HG03159 (cell line): ENCODE measurements around the gene S100G.

Experiments
- ATAC-seq: cut with Tn5 transposase; IDR thresholded peaks from one replicate; pipeline ENCODE4 v1.9.1; 2021; ENCODE audit warnings: mild to moderate bottlenecking, moderate library complexity; ENCODE audit not compliant: unreplicated experiment

The S100G gene

GRCh38 chrX:16646366-16647138, 3.4 kb upstream of the S100G start:
- ATAC-seq = no peak

DNA sequence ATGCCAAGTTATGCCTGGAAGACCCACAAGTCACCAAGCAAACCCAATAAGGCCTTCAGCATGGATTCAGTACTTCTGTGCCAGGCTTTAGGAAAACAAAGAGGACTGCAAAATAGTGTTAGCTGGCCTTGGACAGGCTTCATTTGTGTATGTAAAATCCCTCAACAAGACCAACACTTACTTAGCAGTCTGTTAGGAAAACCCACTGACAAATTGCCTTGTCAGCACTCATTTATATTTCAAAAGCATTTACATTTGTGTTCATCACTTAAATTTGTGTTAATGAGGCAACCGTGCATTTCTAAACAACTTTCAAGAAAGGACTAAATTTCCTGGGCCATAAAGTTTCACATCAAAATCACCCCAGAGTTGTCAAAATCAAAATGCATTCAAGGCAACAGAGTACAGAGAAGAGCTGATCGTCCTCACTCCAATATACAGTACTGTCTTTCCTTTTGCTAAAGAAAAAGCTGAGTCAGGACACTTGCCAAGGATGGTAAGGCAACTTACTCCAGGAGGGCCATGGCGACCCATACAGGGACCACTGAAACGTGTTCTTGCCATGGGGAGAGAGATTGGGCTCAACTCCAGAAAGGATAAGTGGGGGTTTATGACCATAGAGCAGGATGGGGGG, 1.6 kb downstream of the S100G start:
- no peak for ATAC-seq

DNA sequence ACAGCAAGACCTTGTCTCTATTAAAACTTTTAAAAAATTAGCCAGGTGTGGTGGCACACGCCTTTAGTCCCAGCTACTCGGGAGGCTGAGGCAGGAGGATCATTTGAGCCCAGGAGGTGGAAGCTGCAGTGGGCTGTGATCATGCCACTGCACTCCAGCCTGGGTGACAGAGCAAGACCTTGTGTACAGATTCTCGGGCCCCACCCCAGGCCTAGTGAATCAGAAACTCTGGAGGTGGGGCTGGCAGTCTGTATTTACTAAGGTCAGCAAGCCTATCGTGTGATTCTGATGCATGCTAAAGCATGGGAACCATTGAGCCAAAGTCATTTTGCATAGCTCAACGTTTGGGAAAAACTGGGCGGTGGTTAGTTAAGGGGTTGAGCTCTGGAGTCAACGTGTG, 3.5 kb downstream of the S100G start:
- ATAC-seq = no peak

DNA sequence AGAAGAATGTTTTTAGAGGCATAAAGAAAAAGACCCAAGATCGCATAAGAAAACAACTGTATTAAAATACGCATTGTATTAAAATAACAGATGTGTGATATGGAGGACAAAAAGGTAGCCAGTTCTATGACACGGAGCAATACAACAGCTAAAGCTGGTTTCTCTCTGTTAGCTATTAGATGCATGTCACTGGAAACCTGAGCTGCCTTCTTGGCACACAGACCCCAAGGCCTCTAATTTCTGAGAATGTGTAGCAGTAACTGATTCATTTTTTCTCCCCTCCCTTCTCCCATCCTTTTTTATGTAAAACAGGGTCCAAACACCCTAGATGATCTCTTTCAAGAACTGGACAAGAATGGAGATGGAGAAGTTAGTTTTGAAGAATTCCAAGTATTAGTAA, 4.1 kb downstream of the S100G start:
- no peak for ATAC-seq

- ATAC-seq = no peak
Measured at GRCh38 chrX:16658284-16658683, 8.3 kb downstream of the S100G start.

DNA sequence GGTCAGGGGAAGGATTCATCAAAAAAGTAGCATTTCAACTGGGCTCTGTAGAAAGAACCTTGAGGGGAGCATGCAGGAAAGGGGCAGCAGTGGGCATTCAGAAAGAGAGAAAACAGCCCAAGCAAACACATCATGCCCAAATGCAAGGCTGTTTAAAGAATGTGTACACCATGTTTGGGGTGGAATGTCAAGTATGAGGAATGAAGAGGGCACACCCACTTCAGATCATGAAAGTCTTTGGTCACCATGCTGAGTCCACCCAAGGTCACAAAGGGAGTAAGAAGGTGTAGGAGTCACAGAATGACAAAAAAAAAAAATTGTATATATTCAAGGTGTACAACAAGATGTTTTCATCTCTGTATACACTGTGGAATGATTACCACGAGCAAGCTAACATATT, 9.4 kb downstream of the S100G start:
- no peak for ATAC-seq

- no peak for ATAC-seq
Measured at GRCh38 chrX:16661495-16661894, 11.5 kb downstream of the S100G start.

DNA sequence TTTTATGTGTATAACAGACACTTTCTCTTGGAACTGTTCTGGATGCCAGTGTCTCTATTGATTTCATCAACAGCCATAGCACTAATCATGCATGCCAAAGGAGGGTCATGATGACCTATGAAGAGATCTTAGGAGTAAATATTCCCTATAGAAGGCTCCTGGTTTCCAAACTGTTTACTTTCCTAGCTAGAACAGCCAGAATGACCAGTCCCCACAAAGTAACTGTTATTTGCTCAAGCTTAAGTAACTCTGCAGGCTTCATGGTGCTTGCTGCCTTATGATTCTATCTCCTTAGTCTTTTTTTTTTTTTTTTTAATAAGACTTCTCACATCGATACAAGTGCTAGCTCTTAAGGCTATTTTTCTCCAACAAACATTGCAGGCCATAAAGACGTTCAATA, 12.4 kb downstream of the S100G start:
- no peak for ATAC-seq

- no peak for ATAC-seq
Measured at GRCh38 chrX:16664074-16664473, 14.1 kb downstream of the S100G start.

GRCh38 chrX:16664626-16665025, 14.7 kb downstream of the S100G start:
- ATAC-seq = no peak

DNA sequence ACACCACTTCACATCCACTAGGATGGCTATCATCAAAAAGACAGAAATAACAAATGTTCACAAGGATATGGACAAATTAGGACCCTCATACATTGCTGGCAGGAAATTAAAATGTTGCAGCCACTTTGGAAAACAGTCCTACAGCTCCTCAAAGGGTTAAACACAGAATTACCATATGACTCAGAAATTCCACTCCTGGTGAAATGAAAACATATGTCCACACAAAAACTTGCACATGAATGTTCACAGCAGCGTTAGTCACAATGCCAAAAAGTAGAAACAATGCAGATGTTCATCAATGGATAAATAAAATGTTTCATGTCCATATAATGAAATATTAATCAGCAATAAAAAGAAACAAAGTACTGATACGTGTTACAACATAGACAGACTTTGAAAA, 15.1 kb downstream of the S100G start:
- ATAC-seq = no peak

DNA sequence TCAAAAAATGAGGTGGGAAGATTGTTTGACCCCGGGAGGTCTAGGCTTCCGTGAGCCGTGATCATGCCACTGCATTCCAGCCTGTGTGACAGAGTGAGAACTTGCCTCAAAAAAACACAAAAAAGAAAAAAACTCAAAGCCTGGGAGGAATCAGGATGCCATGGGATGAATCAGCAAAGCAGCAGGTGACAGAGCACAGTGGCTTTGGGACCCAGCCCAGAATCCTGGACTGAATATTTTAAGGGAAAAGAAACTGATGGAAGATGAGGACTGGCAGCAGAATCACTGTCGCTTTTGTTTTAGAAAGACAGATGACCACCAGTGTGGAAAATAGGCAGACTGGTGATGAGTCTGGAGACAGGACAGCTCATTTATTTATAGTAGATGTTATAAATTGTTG, 16.6 kb downstream of the S100G start:
- ATAC-seq = no peak

DNA sequence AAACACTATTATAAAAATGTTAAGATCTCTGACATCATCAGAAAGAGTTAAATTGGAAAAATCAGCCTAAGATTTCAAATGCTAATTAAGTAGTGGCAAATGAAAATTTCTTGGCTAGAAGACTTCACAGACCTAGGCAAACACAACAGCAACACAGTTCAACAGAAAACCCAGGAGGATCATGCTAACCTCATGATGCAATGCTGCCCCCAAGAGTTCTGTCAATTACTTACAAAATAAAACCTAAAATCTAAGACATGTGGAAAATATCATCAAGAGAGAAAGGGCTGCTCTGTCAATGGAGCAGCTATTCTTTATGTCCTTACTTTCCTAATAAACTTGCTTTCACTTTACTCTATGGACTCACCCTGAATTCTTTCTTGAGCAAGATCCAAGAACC, 21.0 kb downstream of the S100G start:
- ATAC-seq = no peak

GRCh38 chrX:16678689-16679088, 28.7 kb downstream of the S100G start:
- ATAC-seq = no peak

GRCh38 chrX:16683007-16683664, 33.2 kb downstream of the S100G start:
- no peak for ATAC-seq

- no peak for ATAC-seq
Measured at GRCh38 chrX:16687514-16687913, 37.6 kb downstream of the S100G start.

DNA sequence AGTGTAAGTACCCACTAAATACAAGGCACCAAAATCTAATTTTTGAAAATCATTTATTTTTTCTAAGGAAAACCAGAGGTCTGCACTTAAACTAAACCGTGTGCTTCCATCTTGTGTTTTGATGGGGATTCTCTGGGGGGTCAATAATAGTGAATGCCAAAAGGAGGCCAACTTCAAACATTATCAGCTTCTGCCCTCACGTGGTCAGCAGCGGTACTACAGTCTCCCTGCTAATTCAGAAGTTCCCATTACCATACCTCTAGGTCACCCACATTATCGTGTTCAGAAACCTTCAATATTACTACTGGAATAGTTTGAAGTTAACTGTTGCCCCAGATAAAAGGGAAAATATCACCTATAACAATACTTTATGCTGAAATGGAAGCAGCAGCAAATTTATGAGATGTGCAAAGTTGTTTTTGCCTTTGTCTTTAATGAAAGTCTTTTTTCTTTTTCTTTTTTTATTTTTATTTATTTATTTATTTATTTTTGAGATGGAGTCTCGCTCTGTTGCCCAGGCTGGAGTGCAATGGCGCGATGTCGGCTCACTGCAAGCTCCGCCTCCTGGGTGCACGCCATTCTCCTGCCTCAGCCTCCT, 45.2 kb downstream of the S100G start:
- peak; percentile 70 for ATAC-seq

- no peak for ATAC-seq
Measured at GRCh38 chrX:16696956-16697355, 47.0 kb downstream of the S100G start.

DNA sequence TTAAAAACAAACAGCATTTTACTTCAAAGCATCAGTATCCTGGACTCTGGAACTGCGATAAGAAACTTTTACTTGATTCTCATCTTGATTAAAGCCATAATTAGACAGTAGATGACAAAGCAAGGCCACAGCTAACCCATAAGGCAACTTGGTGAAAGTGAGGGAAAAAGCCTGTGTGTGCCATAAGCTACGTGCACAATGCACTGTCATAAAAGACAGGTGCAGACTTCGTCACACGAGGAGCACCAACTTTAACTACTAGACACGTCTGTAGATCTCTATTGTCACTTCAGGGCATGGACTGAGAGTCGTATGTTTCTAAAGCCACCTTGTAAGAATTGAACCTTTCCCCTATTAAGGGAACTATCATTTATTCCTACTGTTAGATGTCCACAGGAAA, 49.4 kb downstream of the S100G start:
- no peak for ATAC-seq

- no peak for ATAC-seq
Measured at GRCh38 chrX:16700734-16701133, 50.8 kb downstream of the S100G start.

DNA sequence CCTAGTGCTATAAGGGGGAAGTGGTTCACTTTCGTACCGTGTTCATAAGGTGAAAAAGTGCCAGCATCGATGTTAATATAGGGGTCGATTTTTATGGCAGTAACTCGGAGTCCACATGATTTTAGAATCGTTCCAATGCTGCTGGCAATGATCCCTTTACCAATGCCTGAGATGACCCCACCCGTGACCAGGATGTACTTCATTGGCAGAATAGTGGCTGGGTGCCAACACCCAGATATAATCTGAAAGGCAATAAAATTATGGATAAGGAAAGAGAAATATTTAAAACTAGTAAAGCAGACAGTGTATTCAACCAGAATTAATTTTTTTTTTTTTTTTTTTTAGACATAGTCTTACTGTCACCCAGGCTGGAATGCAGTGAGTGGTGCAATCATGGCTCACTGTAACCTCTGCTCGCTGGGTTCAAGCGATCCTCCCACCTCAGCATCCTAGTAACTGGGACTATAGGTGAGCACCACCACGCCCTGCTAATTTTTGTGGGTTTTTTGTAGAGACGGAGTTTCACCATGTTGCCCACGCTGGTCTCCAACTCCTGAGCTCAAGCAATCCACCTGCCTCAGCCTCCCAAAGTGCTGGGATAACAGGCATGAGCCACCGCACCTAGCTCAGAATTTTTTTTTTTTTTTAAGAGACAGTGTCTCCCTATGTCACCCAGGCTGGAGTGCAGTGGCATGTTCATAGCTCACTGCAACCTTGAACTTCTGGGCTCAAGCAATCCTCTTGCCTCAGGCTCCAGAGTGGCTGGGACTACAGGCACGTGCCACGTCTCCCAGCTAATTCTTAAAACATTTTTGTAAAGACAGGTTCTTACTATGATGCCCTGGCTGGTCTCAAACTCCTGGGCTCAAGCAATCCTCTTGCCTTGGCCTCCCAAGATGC, 53.0 kb downstream of the S100G start:
- ATAC-seq = no peak
